Measurements from ENCODE around the gene PGAM5.
"Not testable (repeated sequence)": the region's sequence is repeated elsewhere in the genome, so short reads cannot be mapped to it uniquely, and the experiment has no call there.

The PGAM5 gene

GRCh38 chr12:132694888-132695287, 15.8 kb upstream of the PGAM5 start:
- H3K9ac ChIP-seq (ENCODE audit: low read depth, low read length); H3K4me1 ChIP-seq (ENCODE audit: control insufficient read depth, insufficient read depth, low read length); H3K36me3 ChIP-seq (ENCODE audit: control insufficient read depth, insufficient read depth, low read length); H3K9me3 ChIP-seq (ENCODE audit: control insufficient read depth, insufficient read depth, low read length); H3K4me3 ChIP-seq (ENCODE audit: low read depth, low read length); H3K27me3 ChIP-seq (ENCODE audit: control insufficient read depth, insufficient read depth, low read length): not testable (repeated sequence)

DNA sequence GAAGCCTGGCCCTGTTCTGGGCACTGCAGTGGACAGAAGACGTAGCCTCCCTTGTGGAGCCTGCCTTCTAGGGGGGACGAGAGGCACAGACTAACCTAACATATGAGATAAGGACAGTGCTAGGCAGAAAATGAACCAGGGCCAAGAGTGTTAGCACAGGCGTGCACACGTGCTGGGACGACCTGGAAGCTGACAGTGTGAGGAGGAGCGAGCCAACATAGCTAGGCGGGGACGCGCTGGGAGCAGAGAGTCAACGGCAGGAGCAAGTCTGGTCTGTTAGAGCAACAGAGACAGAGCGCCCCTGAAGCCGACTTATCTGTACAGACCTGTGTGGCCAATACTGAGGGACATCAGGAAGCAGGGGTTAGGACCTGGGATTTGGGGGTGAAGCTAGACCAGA, 15.2 kb upstream of the PGAM5 start:
- Histone ChIP-seq H3K4me1 (ENCODE audit: control insufficient read depth, insufficient read depth, low read length) (no peaks in the 10 kb centered on the region), H3K9me3 (ENCODE audit: control insufficient read depth, insufficient read depth, low read length) (no peaks in the 10 kb centered on the region), H3K27me3 (ENCODE audit: control insufficient read depth, insufficient read depth, low read length) (no peaks in the 10 kb centered on the region), H3K4me3 (ENCODE audit: low read depth, low read length) (no peak overlapping the region), H3K36me3 (ENCODE audit: control insufficient read depth, insufficient read depth, low read length) (peaks cover 7% of the 10 kb centered on the region), H3K9ac (ENCODE audit: low read depth, low read length) (no peak overlapping the region)

DNA sequence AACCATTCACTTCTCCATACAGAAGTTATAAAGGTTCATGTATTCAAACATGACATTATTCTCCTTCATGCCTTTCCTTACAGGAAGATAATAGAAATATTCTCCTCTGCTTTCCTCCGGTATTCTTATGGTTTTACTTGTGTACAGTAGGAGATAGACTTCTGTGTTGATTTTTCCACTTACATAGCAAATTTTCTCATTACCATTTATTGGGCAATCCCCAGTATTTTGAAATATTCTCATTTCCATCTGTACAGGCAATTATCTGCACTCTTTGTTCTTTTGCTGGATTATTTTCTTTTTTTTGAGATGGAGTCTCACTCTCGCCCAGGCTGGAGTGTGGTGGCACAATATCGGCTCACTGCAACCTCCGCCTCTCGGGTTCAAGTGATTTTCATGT, 12.3 kb upstream of the PGAM5 start:
- Histone ChIP-seq H3K27me3 (ENCODE audit: control insufficient read depth, insufficient read depth, low read length) (no peaks in the 10 kb centered on the region), H3K9me3 (ENCODE audit: control insufficient read depth, insufficient read depth, low read length) (no peaks in the 10 kb centered on the region), H3K4me3 (ENCODE audit: low read depth, low read length) (no peak overlapping the region), H3K9ac (ENCODE audit: low read depth, low read length) (no peak overlapping the region), H3K36me3 (ENCODE audit: control insufficient read depth, insufficient read depth, low read length) (peaks cover 12% of the 10 kb centered on the region), H3K4me1 (ENCODE audit: control insufficient read depth, insufficient read depth, low read length) (no peaks in the 10 kb centered on the region)

- H3K4me1 ChIP-seq (ENCODE audit: control insufficient read depth, insufficient read depth, low read length), result no peaks in the 10 kb centered on the region
- H3K4me3 ChIP-seq (ENCODE audit: low read depth, low read length), result no peak overlapping the region
- H3K9me3 ChIP-seq (ENCODE audit: control insufficient read depth, insufficient read depth, low read length), result no peaks in the 10 kb centered on the region
- H3K27me3 ChIP-seq (ENCODE audit: control insufficient read depth, insufficient read depth, low read length), result no peaks in the 10 kb centered on the region
- no peak overlapping the region for H3K9ac ChIP-seq (ENCODE audit: low read depth, low read length)
- peaks cover 12% of the 10 kb centered on the region for H3K36me3 ChIP-seq (ENCODE audit: control insufficient read depth, insufficient read depth, low read length)
Observed at GRCh38 chr12:132700212-132700822, 10.3 kb upstream of the PGAM5 start.

DNA sequence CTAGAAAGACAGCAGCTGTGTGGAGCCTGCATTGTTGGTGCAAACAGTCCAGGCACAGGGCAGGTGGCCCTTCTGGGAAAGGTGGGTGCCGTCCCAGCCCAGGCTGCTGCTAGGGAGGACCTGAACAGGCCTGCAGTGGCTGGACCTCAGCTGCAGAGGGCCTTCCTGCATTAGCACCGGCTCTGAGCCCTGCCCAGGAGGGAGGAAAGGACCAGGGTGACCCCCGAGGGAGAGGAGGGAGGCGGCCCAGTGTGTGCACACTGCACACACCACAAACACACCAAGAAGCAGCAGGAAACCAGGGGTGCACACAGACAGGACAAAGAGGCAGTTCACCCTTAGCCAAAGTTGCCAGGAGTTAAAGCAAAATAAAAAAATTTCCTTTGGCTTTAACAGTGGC, 8.0 kb upstream of the PGAM5 start:
- H3K9ac ChIP-seq (ENCODE audit: low read depth, low read length), result no peak overlapping the region
- H3K27me3 ChIP-seq (ENCODE audit: control insufficient read depth, insufficient read depth, low read length), result no peaks in the 10 kb centered on the region
- H3K9me3 ChIP-seq (ENCODE audit: control insufficient read depth, insufficient read depth, low read length), result no peaks in the 10 kb centered on the region
- H3K36me3 ChIP-seq (ENCODE audit: control insufficient read depth, insufficient read depth, low read length), result peaks cover 5% of the 10 kb centered on the region
- no peak overlapping the region for H3K4me3 ChIP-seq (ENCODE audit: low read depth, low read length)
- no peaks in the 10 kb centered on the region for H3K4me1 ChIP-seq (ENCODE audit: control insufficient read depth, insufficient read depth, low read length)

- no peaks in the 10 kb centered on the region for H3K4me1 ChIP-seq (ENCODE audit: control insufficient read depth, insufficient read depth, low read length)
- H3K4me3 ChIP-seq (ENCODE audit: low read depth, low read length), result no peak overlapping the region
- H3K9me3 ChIP-seq (ENCODE audit: control insufficient read depth, insufficient read depth, low read length), result no peaks in the 10 kb centered on the region
- H3K9ac ChIP-seq (ENCODE audit: low read depth, low read length), result peak overlapping the region; percentile 24
- peaks cover 5% of the 10 kb centered on the region for H3K36me3 ChIP-seq (ENCODE audit: control insufficient read depth, insufficient read depth, low read length)
- no peaks in the 10 kb centered on the region for H3K27me3 ChIP-seq (ENCODE audit: control insufficient read depth, insufficient read depth, low read length)
Observed at GRCh38 chr12:132703641-132704040, 7.0 kb upstream of the PGAM5 start.

DNA sequence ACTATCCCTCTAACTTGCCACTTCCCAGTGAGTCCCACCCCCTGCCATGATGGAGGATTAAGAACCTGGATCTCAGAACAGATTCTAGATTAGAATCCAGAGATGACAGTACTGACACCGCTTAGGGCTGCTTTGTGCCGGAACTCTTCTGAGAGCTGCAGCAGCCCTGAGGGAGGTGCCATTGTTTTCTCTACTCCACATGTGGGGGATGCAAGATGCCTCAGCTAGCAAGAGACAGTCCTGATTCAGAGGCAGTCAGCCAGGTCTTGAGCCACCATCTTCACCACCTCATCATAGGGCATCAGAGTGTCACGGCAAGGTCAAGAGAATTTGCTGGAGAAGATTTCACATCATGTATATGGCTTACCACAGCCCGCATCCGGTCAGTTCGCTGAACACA, 3.4 kb upstream of the PGAM5 start:
- no peaks in the 10 kb centered on the region for H3K9me3 ChIP-seq (ENCODE audit: control insufficient read depth, insufficient read depth, low read length)
- H3K9ac ChIP-seq (ENCODE audit: low read depth, low read length), result no peak overlapping the region
- H3K4me1 ChIP-seq (ENCODE audit: control insufficient read depth, insufficient read depth, low read length), result no peaks in the 10 kb centered on the region
- peaks cover 3% of the 10 kb centered on the region for H3K36me3 ChIP-seq (ENCODE audit: control insufficient read depth, insufficient read depth, low read length)
- no peak overlapping the region for H3K4me3 ChIP-seq (ENCODE audit: low read depth, low read length)
- no peaks in the 10 kb centered on the region for H3K27me3 ChIP-seq (ENCODE audit: control insufficient read depth, insufficient read depth, low read length)

- Histone ChIP-seq H3K9me3 (ENCODE audit: control insufficient read depth, insufficient read depth, low read length) (no peaks in the 10 kb centered on the region), H3K36me3 (ENCODE audit: control insufficient read depth, insufficient read depth, low read length) (peaks cover 3% of the 10 kb centered on the region), H3K9ac (ENCODE audit: low read depth, low read length) (no peak overlapping the region), H3K4me1 (ENCODE audit: control insufficient read depth, insufficient read depth, low read length) (no peaks in the 10 kb centered on the region), H3K27me3 (ENCODE audit: control insufficient read depth, insufficient read depth, low read length) (no peaks in the 10 kb centered on the region), H3K4me3 (ENCODE audit: low read depth, low read length) (no peak overlapping the region)
Observed at GRCh38 chr12:132708150-132708549, 2.5 kb upstream of the PGAM5 start.

GRCh38 chr12:132710043-132710404, 618 bp upstream of the PGAM5 start:
- Histone ChIP-seq H3K4me1 (ENCODE audit: control insufficient read depth, insufficient read depth, low read length) (no peaks in the 10 kb centered on the region), H3K27me3 (ENCODE audit: control insufficient read depth, insufficient read depth, low read length) (no peaks in the 10 kb centered on the region), H3K9me3 (ENCODE audit: control insufficient read depth, insufficient read depth, low read length) (no peaks in the 10 kb centered on the region), H3K4me3 (ENCODE audit: low read depth, low read length) (peak overlapping the region; percentile 70), H3K9ac (ENCODE audit: low read depth, low read length) (peak overlapping the region; percentile 73), H3K36me3 (ENCODE audit: control insufficient read depth, insufficient read depth, low read length) (peaks cover 8% of the 10 kb centered on the region)

DNA sequence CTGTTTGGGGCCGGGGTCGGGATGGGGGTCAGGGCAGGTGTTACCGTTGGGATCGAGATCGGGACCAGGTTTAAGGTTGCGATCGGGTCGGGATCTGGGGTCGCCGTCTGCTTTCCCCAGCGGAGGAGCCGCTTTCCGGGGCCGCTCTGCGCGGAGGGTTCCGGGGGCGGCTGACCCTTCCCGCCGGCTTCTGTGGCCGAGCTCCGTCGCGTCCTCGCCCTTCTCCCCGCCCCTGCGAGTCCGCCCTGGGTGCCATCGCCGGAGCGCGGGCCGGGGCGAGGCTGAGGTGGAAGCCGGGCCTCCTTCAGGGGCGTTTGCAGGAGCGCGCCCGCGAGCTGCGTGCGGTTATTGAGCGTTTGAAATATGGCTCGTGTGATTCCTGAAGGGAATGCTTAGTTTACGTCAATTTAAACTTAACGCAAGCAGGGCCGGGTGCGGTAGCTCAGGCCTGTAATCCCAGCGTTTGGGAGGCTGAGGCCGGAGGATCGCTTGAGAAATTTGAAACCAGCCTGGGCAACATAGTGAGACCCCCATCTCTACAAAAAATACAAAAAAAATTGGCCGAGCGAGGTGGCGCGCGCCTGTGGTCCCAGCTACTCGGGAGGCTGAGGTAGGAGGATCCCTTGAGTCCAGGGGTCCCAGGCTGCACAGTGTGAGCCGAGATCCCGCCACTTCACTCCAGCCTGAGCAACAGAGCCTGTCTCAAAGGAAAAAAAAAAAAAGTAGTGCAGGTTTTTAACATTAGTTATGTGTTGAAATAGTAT, 620 bp downstream of the PGAM5 start:
- H3K36me3 ChIP-seq (ENCODE audit: control insufficient read depth, insufficient read depth, low read length), result peaks cover 9% of the 10 kb centered on the region
- no peaks in the 10 kb centered on the region for H3K27me3 ChIP-seq (ENCODE audit: control insufficient read depth, insufficient read depth, low read length)
- H3K9ac ChIP-seq (ENCODE audit: low read depth, low read length), result peak overlapping the region; percentile 60
- H3K9me3 ChIP-seq (ENCODE audit: control insufficient read depth, insufficient read depth, low read length), result no peaks in the 10 kb centered on the region
- H3K4me3 ChIP-seq (ENCODE audit: low read depth, low read length), result peak overlapping the region; percentile 70
- no peaks in the 10 kb centered on the region for H3K4me1 ChIP-seq (ENCODE audit: control insufficient read depth, insufficient read depth, low read length)

DNA sequence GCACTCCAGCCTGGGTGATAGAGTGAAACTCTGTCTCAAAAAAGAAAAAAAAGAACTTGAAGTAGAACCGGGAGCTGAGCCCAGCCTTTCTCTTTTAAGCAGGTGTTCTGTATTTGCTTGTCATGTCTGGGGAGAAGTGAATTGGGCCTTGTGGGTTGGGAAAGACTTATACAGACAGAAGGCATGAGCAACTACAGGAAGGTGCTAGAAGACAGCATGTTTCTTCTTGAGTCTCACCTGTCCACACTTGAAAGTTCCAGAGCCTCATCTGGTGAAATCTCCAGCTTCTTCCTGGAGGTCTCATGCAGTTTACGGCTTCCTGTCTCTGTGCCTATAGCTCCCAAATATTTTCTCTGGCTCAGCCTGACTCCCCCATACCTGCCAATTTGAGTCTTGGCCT, 2.5 kb downstream of the PGAM5 start:
- H3K9ac ChIP-seq (ENCODE audit: low read depth, low read length), result no peak overlapping the region
- no peaks in the 10 kb centered on the region for H3K27me3 ChIP-seq (ENCODE audit: control insufficient read depth, insufficient read depth, low read length)
- H3K4me1 ChIP-seq (ENCODE audit: control insufficient read depth, insufficient read depth, low read length), result no peaks in the 10 kb centered on the region
- no peaks in the 10 kb centered on the region for H3K9me3 ChIP-seq (ENCODE audit: control insufficient read depth, insufficient read depth, low read length)
- H3K36me3 ChIP-seq (ENCODE audit: control insufficient read depth, insufficient read depth, low read length), result peaks cover 24% of the 10 kb centered on the region
- no peak overlapping the region for H3K4me3 ChIP-seq (ENCODE audit: low read depth, low read length)

DNA sequence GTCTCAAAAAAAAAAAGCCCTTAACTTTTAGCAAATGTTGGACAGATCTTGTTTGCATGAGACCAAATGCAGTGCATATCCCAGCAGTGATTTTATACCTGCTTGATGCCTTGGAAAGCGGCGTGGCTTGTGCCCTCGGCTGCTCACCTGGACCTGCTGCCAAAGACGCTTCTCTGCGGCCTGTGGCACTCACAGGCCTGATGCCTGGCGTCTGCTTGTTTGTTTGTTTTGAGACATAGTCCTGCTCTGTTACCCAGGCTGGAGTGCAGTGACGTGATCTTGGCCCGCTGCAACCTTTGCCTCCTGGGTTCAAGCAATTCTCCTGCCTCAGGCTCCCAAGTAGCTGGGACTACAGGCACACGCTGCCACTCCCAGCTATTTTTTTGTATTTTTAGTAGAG, 5.2 kb downstream of the PGAM5 start:
- peaks cover 42% of the 10 kb centered on the region for H3K36me3 ChIP-seq (ENCODE audit: control insufficient read depth, insufficient read depth, low read length)

More for the DNA sequence above, 5.2 kb downstream of the PGAM5 start:
- Histone ChIP-seq H3K9me3 (ENCODE audit: control insufficient read depth, insufficient read depth, low read length) (no peaks in the 10 kb centered on the region), H3K27me3 (ENCODE audit: control insufficient read depth, insufficient read depth, low read length) (no peaks in the 10 kb centered on the region), H3K4me1 (ENCODE audit: control insufficient read depth, insufficient read depth, low read length) (no peaks in the 10 kb centered on the region), H3K9ac (ENCODE audit: low read depth, low read length) (no peak overlapping the region), H3K4me3 (ENCODE audit: low read depth, low read length) (no peak overlapping the region)

Measured in iPS-15b (cell line).